CD1c-positive myeloid dendritic cell (primary cell): ENCODE measurements around the gene GPC3.
"Not testable (repeated sequence)": the region's sequence is repeated elsewhere in the genome, so short reads cannot be mapped to it uniquely, and the experiment has no call there.

Experiments
- DNase-seq: peaks from one replicate; pipeline ENCODE4 v3.0.0-alpha.2; 2016; ENCODE audit errors: extremely low spot score

GPC3 gene

GRCh38 chrX:133762976-133763548 lies 222.3 kb downstream of the GPC3 start:
- not testable (repeated sequence) for DNase-seq

- DNase-seq: no peak
Observed at GRCh38 chrX:133754657-133755056, 230.7 kb downstream of the GPC3 start.

GRCh38 chrX:133749951-133750350 lies 235.4 kb downstream of the GPC3 start:
- DNase-seq: no peak

GRCh38 chrX:133749370-133749769 lies 236.0 kb downstream of the GPC3 start:
- no peak for DNase-seq

- DNase-seq: no peak
Observed at GRCh38 chrX:133747196-133747595, 238.2 kb downstream of the GPC3 start.

- no peak for DNase-seq
Observed at GRCh38 chrX:133746593-133746992, 238.8 kb downstream of the GPC3 start.

GRCh38 chrX:133745349-133745748 lies 240.0 kb downstream of the GPC3 start:
- no peak for DNase-seq

- DNase-seq: no peak
Observed at GRCh38 chrX:133742602-133743305, 242.6 kb downstream of the GPC3 start.

- DNase-seq: no peak
Observed at GRCh38 chrX:133741303-133741702, 244.1 kb downstream of the GPC3 start.

GRCh38 chrX:133726642-133727041 lies 258.8 kb downstream of the GPC3 start:
- no peak for DNase-seq

GRCh38 chrX:133726211-133726630 lies 259.2 kb downstream of the GPC3 start:
- no peak for DNase-seq

- DNase-seq: no peak
Observed at GRCh38 chrX:133723930-133724329, 261.5 kb downstream of the GPC3 start.

GRCh38 chrX:133722756-133723155 lies 262.6 kb downstream of the GPC3 start:
- no peak for DNase-seq

- DNase-seq: not testable (repeated sequence)
Observed at GRCh38 chrX:133720269-133720668, 265.1 kb downstream of the GPC3 start.

GRCh38 chrX:133715715-133716114 lies 269.7 kb downstream of the GPC3 start:
- DNase-seq: no peak

GRCh38 chrX:133709501-133709900 lies 275.9 kb downstream of the GPC3 start:
- DNase-seq: no peak

- no peak for DNase-seq
Observed at GRCh38 chrX:133706890-133707289, 278.5 kb downstream of the GPC3 start.

- no peak for DNase-seq
Observed at GRCh38 chrX:133702230-133702629, 283.2 kb downstream of the GPC3 start.

GRCh38 chrX:133699023-133699728 lies 286.2 kb downstream of the GPC3 start:
- no peak for DNase-seq

GRCh38 chrX:133698298-133698697 lies 287.1 kb downstream of the GPC3 start:
- no peak for DNase-seq

GRCh38 chrX:133697656-133698055 lies 287.7 kb downstream of the GPC3 start:
- no peak for DNase-seq

- DNase-seq: no peak
Observed at GRCh38 chrX:133689997-133690599, 295.3 kb downstream of the GPC3 start.

- no peak for DNase-seq
Observed at GRCh38 chrX:133685822-133686221, 299.6 kb downstream of the GPC3 start.
